DND-41 (cell line): Measurements from ENCODE around the gene C13orf46.

Source experiments
- ATAC-seq: fragments of 200-7000 bp; cut with Tn5 transposase; 3 replicates; pipeline ENCODE4 v1.9.1; 2021; ENCODE audit warnings: low read depth; ENCODE audit not compliant: insufficient read depth
- DNase-seq: peaks from one replicate; pipeline ENCODE4 v3.0.0-alpha.2; 2020
- H2AFZ ChIP-seq: 2 replicates; pipeline ENCODE4 v1.6.0; 2012; ENCODE audit warnings: low read depth, low read length
- H3K27ac ChIP-seq: 2 replicates; pipeline ENCODE4 v1.5.1; 2012; ENCODE audit warnings: low read length, inconsistent platforms
- H3K27me3 ChIP-seq: fragments of 200-600 bp; sonication (generic); 2 replicates; pipeline ENCODE4 v1.6.0; 2012; ENCODE audit warnings: low read length, mild to moderate bottlenecking, inconsistent platforms; ENCODE audit not compliant: insufficient read depth, poor library complexity
- H3K36me3 ChIP-seq: 2 replicates; pipeline ENCODE4 v1.5.1; 2012; ENCODE audit warnings: low read length, inconsistent platforms; ENCODE audit not compliant: insufficient read depth
- H3K4me1 ChIP-seq: 2 replicates; pipeline ENCODE4 v1.5.1; 2012; ENCODE audit warnings: mild to moderate bottlenecking, low read length; ENCODE audit not compliant: insufficient read depth
- H3K4me2 ChIP-seq: 2 replicates; pipeline ENCODE4 v1.6.0; 2012; ENCODE audit warnings: mild to moderate bottlenecking, moderate library complexity, low read length, inconsistent platforms; ENCODE audit not compliant: insufficient read depth
- H3K4me3 ChIP-seq, 2 experiments: fragments of 200-600 bp in 1 of 2; shearing (Covaris generic) in 1 of 2; 2 replicates each; pipeline ENCODE4 v1.5.1; 2012 to 2016; ENCODE audit warnings: inconsistent platforms in 2 of 2, low read length in 2 of 2, mild to moderate bottlenecking in 2 of 2, low read depth in 1 of 2, moderate library complexity in 1 of 2
- H3K79me2 ChIP-seq: 2 replicates; pipeline ENCODE4 v1.6.0; 2012; ENCODE audit warnings: low read length, inconsistent platforms; ENCODE audit not compliant: insufficient read depth
- H3K9ac ChIP-seq: 2 replicates; pipeline ENCODE4 v1.6.0; 2012; ENCODE audit warnings: low read depth, mild to moderate bottlenecking, inconsistent platforms, low read length, moderate library complexity
- H3K9me3 ChIP-seq: 2 replicates; pipeline ENCODE4 v1.5.1; 2012; ENCODE audit warnings: low read length, moderate library complexity, mild to moderate bottlenecking, inconsistent platforms; ENCODE audit not compliant: insufficient read depth, severe bottlenecking
- H4K20me1 ChIP-seq: 2 replicates; pipeline ENCODE4 v1.6.0; 2012; ENCODE audit warnings: low read length; ENCODE audit not compliant: insufficient read depth
- EZH2 ChIP-seq: IDR thresholded peaks from 3 replicates; pipeline ENCODE4 v1.6.1; 2012; ENCODE audit warnings: borderline replicate concordance, low read depth, mild to moderate bottlenecking, moderate library complexity, low read length, inconsistent platforms; ENCODE audit not compliant: severe bottlenecking
- TF ChIP-seq, protein P1 (sequence below): IDR thresholded peaks from 2 replicates; pipeline ENCODE4 v1.5.1; 2012; ENCODE audit warnings: borderline replicate concordance, low read length, moderate library complexity, mild to moderate bottlenecking; ENCODE audit not compliant: poor library complexity, severe bottlenecking; ENCODE audit errors: extremely low read depth

Gene C13orf46

GRCh38 chr13:113917096-113917495 is 56.8 kb downstream of the C13orf46 start:
- Histone ChIP-seq H2AFZ (no peak overlapping the region), H3K4me1 (no peaks in the 10 kb centered on the region), H3K4me2 (no peak overlapping the region), H3K9ac (no peak overlapping the region), H4K20me1 (no peaks in the 10 kb centered on the region), H3K27me3 (peaks cover 8% of the 10 kb centered on the region), H3K79me2 (no peaks in the 10 kb centered on the region), H3K27ac (no peak overlapping the region), H3K4me3 (no peak overlapping the region), H3K36me3 (no peaks in the 10 kb centered on the region), H3K9me3 (peaks cover 6% of the 10 kb centered on the region)
- DNase-seq = no peak
- ATAC-seq = no peak
- TF ChIP-seq, protein P1, sequence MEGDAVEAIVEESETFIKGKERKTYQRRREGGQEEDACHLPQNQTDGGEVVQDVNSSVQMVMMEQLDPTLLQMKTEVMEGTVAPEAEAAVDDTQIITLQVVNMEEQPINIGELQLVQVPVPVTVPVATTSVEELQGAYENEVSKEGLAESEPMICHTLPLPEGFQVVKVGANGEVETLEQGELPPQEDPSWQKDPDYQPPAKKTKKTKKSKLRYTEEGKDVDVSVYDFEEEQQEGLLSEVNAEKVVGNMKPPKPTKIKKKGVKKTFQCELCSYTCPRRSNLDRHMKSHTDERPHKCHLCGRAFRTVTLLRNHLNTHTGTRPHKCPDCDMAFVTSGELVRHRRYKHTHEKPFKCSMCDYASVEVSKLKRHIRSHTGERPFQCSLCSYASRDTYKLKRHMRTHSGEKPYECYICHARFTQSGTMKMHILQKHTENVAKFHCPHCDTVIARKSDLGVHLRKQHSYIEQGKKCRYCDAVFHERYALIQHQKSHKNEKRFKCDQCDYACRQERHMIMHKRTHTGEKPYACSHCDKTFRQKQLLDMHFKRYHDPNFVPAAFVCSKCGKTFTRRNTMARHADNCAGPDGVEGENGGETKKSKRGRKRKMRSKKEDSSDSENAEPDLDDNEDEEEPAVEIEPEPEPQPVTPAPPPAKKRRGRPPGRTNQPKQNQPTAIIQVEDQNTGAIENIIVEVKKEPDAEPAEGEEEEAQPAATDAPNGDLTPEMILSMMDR = no peak
- no peak for TF ChIP-seq EZH2

DNA sequence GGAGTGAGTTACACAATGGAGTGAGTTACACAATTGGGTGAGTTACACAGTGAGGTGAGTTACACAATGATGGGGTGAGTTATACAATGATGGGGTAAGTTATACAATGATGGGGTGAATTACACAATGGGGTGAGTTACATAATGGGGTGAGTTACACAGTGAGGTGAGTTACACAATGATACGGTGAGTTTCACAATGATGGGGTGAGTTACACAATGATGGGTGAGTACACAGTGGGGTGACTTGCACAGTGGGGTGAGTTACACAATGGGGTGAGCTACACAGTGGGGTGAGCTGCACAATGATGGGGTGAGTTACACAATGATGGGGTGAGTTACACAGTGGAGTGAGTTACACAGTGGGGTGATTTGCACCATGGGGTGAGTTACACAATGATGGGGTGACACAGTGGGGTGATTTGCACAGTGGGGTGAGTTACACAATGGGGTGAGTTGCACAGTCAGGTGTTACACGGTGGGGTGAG is 57.5 kb downstream of the C13orf46 start:
- H3K4me2 ChIP-seq = no peak overlapping the region
- no peaks in the 10 kb centered on the region for H3K79me2 ChIP-seq
- H3K27me3 ChIP-seq = peaks cover 13% of the 10 kb centered on the region
- TF ChIP-seq, protein P1 = no peak
- TF ChIP-seq EZH2 = no peak
- H3K4me1 ChIP-seq = no peaks in the 10 kb centered on the region
- no peaks in the 10 kb centered on the region for H3K9me3 ChIP-seq
- H3K36me3 ChIP-seq = no peaks in the 10 kb centered on the region
- no peak overlapping the region for H3K27ac ChIP-seq
- DNase-seq (no peak), ATAC-seq (no peak)
- H3K9ac ChIP-seq = no peak overlapping the region
- H4K20me1 ChIP-seq = no peaks in the 10 kb centered on the region
- no peak overlapping the region for H2AFZ ChIP-seq
- H3K4me3 ChIP-seq = no peak overlapping the region

GRCh38 chr13:113915786-113916329 is 58.0 kb downstream of the C13orf46 start:
- H3K79me2 ChIP-seq = no peaks in the 10 kb centered on the region
- no peak overlapping the region for H3K4me2 ChIP-seq
- no peak overlapping the region for H2AFZ ChIP-seq
- no peak overlapping the region for H3K27ac ChIP-seq
- H3K4me1 ChIP-seq = no peaks in the 10 kb centered on the region
- H4K20me1 ChIP-seq = no peaks in the 10 kb centered on the region
- no peaks in the 10 kb centered on the region for H3K36me3 ChIP-seq
- DNase-seq (no peak), ATAC-seq (no peak)
- TF ChIP-seq EZH2 = no peak
- TF ChIP-seq, protein P1 = no peak
- no peaks in the 10 kb centered on the region for H3K9me3 ChIP-seq
- H3K9ac ChIP-seq = no peak overlapping the region
- no peak overlapping the region for H3K4me3 ChIP-seq
- peaks cover 18% of the 10 kb centered on the region for H3K27me3 ChIP-seq
